CD4-positive, CD25-positive, alpha-beta regulatory T cell (primary cell): ENCODE measurements around the gene PSEN1. TPM values are rescaled to one million over a fixed set of nuclear protein-coding genes. Genes with fewer than 3 reads are reported as not detected.

Experiments
- ATAC-seq, 2 donors: fragments of 150-1000 bp; cut with Tn5 transposase; one replicate each; pipeline ENCODE4 v1.10.0; 2021; ENCODE audit warnings: low read depth in 2 of 2, moderate number of reproducible peaks in 2 of 2, moderate library complexity in 1 of 2
- DNase-seq, 3 donors: peaks; one replicate each; pipeline versions ENCODE4 v3.0.0 to v3.0.0-alpha.2; 2012 to 2022; ENCODE audit warnings: mixed read lengths in 1 of 3
- H3K27ac ChIP-seq: one replicate; pipeline ENCODE4 v1.7.0; 2013; ENCODE audit warnings: mild to moderate bottlenecking, low read length; ENCODE audit not compliant: insufficient read depth, poor library complexity, severe bottlenecking
- H3K27me3 ChIP-seq: one replicate; pipeline ENCODE4 v1.7.0; 2013; ENCODE audit warnings: low read length; ENCODE audit not compliant: control insufficient read depth, insufficient read depth
- H3K36me3 ChIP-seq: one replicate; pipeline ENCODE4 v1.7.0; 2013; ENCODE audit warnings: mild to moderate bottlenecking, low read length, moderate library complexity; ENCODE audit not compliant: control insufficient read depth, insufficient read depth
- H3K4me1 ChIP-seq: 2 replicates; pipeline ENCODE4 v1.7.0; 2013; ENCODE audit warnings: mild to moderate bottlenecking, low read length; ENCODE audit not compliant: insufficient read depth, control insufficient read depth, poor library complexity, severe bottlenecking
- H3K4me3 ChIP-seq: one replicate; pipeline ENCODE4 v1.7.0; 2013; ENCODE audit warnings: low read depth, mild to moderate bottlenecking, low read length, moderate library complexity
- H3K9me3 ChIP-seq, 2 experiments: 1 replicate in 1 of 2; 2 replicates in 1 of 2; pipeline ENCODE4 v1.7.0; 2013; ENCODE audit warnings: low read length in 2 of 2, mild to moderate bottlenecking in 1 of 2, moderate library complexity in 1 of 2; ENCODE audit not compliant: control insufficient read depth in 2 of 2
- H3K27ac Mint-ChIP-seq, 3 donors: one replicate each; pipeline ENCODE4 v1.8.0; 2020 to 2022; ENCODE audit warnings: mild to moderate bottlenecking in 3 of 3, mixed read lengths in 3 of 3, moderate library complexity in 2 of 3
- H3K27me3 Mint-ChIP-seq: one replicate; pipeline ENCODE4 v1.8.0; 2022; ENCODE audit warnings: mild to moderate bottlenecking, mixed read lengths
- H3K36me3 Mint-ChIP-seq: one replicate; pipeline ENCODE4 v1.8.0; 2020; ENCODE audit warnings: mixed read lengths
- H3K4me1 Mint-ChIP-seq, 4 donors: one replicate each; pipeline ENCODE4 v1.8.0; 2020 to 2022; ENCODE audit warnings: mixed read lengths in 4 of 4, mild to moderate bottlenecking in 1 of 4
- H3K4me3 Mint-ChIP-seq, 4 donors: one replicate each; pipeline ENCODE4 v1.8.0; 2020 to 2022; ENCODE audit warnings: mild to moderate bottlenecking in 4 of 4, mixed read lengths in 4 of 4, moderate library complexity in 3 of 4
- H3K9me3 Mint-ChIP-seq, 7 donors: one replicate each; pipeline ENCODE4 v1.8.0; 2020 to 2022; ENCODE audit warnings: mixed read lengths in 7 of 7, mild to moderate bottlenecking in 3 of 7, moderate library complexity in 2 of 7
- polyA plus RNA-seq, 4 donors: library from polyadenylated mRNA; unstranded; fragments of 300-500 nt; fragmentation: Illumina TruSeq; gene quantifications; one replicate each; pipeline ENCODE4 v1.2.3, GENCODE V29; 2021
- total RNA-seq: library from RNA; stranded (reverse); gene quantifications from one replicate; pipeline ENCODE4 v1.2.3, GENCODE V29; 2022

The PSEN1 gene
- total and polyA plus RNA-seq, 5 donors from 2014 or later, result 36.6 to 47.5 (median 44.0) TPM

DNA sequence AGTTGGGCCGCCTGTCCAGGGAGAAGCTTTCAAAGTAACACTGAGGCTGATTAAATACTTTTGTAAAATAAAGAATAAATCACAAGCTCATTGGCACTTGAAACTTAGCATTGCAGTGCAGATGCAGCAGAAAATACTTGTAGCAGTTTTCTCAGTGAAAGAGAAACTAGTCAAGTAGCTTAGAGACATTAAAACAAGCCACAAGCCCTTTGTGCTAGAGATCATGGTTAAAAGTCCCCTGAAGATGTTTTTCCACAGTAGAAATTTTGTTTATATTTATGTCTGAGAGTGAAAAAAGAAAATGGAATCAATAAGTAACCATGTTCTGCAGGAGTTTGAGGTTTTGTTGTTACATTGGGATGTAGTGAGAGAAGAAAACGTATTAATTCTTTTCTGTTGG is 5.9 kb downstream of the PSEN1 start:
- peaks cover 34% of the 10 kb centered on the region for H3K4me1 ChIP-seq
- DNase-seq (peak in 1 of 3 donors; percentile 47), ATAC-seq (no peak)
- H3K9me3 Mint-ChIP-seq, result no peaks in the 10 kb centered on the region
- no peaks in the 10 kb centered on the region for H3K36me3 ChIP-seq
- H3K4me3 ChIP-seq, result peak overlapping the region; percentile 44
- H3K27ac ChIP-seq, result no peak overlapping the region
- peak overlapping the region; percentile 14 to 65 (median 31) for H3K4me3 Mint-ChIP-seq
- no peaks in the 10 kb centered on the region for H3K27me3 ChIP-seq
- peak overlapping the region in 2 of 3 donors; percentile 65 to 69 for H3K27ac Mint-ChIP-seq
- H3K36me3 Mint-ChIP-seq, result peaks cover 17% of the 10 kb centered on the region
- H3K27me3 Mint-ChIP-seq, result no peaks in the 10 kb centered on the region
- peaks cover 35 to 61% (median 40%) of the 10 kb centered on the region in 4 donors for H3K4me1 Mint-ChIP-seq
- no peaks in the 10 kb centered on the region for H3K9me3 ChIP-seq

DNA sequence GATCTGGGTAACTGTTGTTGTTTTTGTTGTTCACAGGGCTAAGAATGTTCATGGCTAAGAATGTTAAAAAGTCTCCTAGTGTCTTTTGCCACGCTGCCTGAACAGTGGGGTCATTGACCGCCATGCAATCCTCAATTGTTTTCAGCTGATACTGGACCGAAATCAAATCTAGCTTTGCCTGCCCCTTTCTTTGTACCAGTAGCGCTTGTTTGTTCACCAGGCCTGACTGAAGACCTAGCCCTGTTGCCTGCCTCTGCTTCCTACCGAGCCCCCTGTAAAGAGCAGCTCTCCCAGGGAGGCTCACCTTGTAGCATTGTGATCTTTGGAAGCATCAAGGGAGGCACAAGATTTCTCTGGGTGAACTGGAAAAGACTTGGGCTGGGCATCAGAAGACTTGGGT is 6.7 kb downstream of the PSEN1 start:
- Histone ChIP-seq H3K27ac (no peak overlapping the region), H3K4me3 (peak overlapping the region; percentile 44), H3K4me1 (peaks cover 29% of the 10 kb centered on the region), H3K27me3 (no peaks in the 10 kb centered on the region), H3K36me3 (peaks cover 5% of the 10 kb centered on the region), H3K9me3 (no peaks in the 10 kb centered on the region)
- DNase-seq (no peak), ATAC-seq (no peak)
- no peaks in the 10 kb centered on the region for H3K27me3 Mint-ChIP-seq
- peak overlapping the region in 2 of 3 donors; percentile 65 to 69 for H3K27ac Mint-ChIP-seq
- H3K9me3 Mint-ChIP-seq, result no peaks in the 10 kb centered on the region
- H3K4me3 Mint-ChIP-seq, result peak overlapping the region in 3 of 4 donors; percentile 14 to 68 (median 29)
- peaks cover 31 to 56% (median 35%) of the 10 kb centered on the region in 4 donors for H3K4me1 Mint-ChIP-seq
- peaks cover 14% of the 10 kb centered on the region for H3K36me3 Mint-ChIP-seq

DNA sequence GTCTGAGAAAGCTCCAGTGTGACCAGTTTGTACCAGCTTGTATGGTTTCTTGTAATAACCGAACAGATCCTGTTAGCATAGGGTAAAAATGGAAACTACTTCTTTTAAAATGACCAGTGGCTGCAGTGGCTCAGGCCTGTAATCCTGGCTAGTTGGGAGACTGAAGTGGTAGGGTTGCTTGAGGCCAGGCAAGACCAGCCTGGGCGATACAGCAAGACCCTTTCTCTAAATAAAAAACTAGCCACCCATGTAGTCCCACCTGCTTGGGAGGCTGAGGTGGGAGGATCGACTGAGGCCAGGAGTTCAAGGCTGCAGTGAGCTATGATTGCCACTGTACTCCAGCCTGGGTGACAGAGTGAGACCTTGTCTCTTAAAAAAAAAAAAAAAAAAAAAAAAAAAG is 7.3 kb downstream of the PSEN1 start:
- H3K9me3 ChIP-seq, result no peaks in the 10 kb centered on the region
- H3K4me3 Mint-ChIP-seq, result peak overlapping the region in 3 of 4 donors; percentile 14 to 68 (median 29)
- no peak for ATAC-seq

DNA sequence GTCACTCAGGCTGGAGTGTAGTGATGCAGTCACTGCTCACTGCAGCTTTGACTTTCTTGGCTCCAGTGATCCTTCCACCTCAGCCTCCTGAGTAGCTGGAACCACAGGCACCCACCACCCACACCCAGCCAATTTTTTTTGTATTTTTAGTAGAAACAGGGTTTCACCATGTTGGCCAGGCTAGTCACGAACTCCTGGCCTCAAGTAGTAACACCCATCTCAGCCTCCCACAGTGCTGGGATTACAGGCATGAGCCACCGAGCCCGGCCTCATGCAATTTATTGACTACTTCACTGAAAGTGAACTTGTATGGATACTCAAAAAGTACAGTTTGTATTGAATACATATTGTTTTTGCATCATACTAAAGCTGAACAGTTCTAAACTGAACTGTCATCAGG is 9.1 kb downstream of the PSEN1 start:
- no peak overlapping the region for H3K4me3 Mint-ChIP-seq
- Histone ChIP-seq H3K36me3 (peaks cover 27% of the 10 kb centered on the region), H3K4me3 (no peak overlapping the region), H3K9me3 (no peaks in the 10 kb centered on the region), H3K27ac (no peak overlapping the region), H3K4me1 (peaks cover 28% of the 10 kb centered on the region), H3K27me3 (no peaks in the 10 kb centered on the region)
- DNase-seq, result no peak
- H3K9me3 Mint-ChIP-seq, result no peaks in the 10 kb centered on the region
- no peaks in the 10 kb centered on the region for H3K27me3 Mint-ChIP-seq
- no peak for ATAC-seq
- peaks cover 28 to 50% (median 36%) of the 10 kb centered on the region in 4 donors for H3K4me1 Mint-ChIP-seq
- peaks cover 25% of the 10 kb centered on the region for H3K36me3 Mint-ChIP-seq
- peak overlapping the region in 1 of 3 donors; percentile 47 for H3K27ac Mint-ChIP-seq

More for the DNA sequence above, 7.3 kb downstream of the PSEN1 start:
- H3K36me3 Mint-ChIP-seq, result peaks cover 19% of the 10 kb centered on the region
- no peaks in the 10 kb centered on the region for H3K9me3 Mint-ChIP-seq
- H3K27me3 Mint-ChIP-seq, result no peaks in the 10 kb centered on the region
- H3K4me3 ChIP-seq, result no peak overlapping the region
- peak overlapping the region; percentile 20 to 69 (median 42) for H3K27ac Mint-ChIP-seq
- no peak overlapping the region for H3K27ac ChIP-seq
- peaks cover 31 to 56% (median 37%) of the 10 kb centered on the region in 4 donors for H3K4me1 Mint-ChIP-seq
- peaks cover 10% of the 10 kb centered on the region for H3K36me3 ChIP-seq
- no peak for DNase-seq
- no peaks in the 10 kb centered on the region for H3K27me3 ChIP-seq
- peaks cover 29% of the 10 kb centered on the region for H3K4me1 ChIP-seq

DNA sequence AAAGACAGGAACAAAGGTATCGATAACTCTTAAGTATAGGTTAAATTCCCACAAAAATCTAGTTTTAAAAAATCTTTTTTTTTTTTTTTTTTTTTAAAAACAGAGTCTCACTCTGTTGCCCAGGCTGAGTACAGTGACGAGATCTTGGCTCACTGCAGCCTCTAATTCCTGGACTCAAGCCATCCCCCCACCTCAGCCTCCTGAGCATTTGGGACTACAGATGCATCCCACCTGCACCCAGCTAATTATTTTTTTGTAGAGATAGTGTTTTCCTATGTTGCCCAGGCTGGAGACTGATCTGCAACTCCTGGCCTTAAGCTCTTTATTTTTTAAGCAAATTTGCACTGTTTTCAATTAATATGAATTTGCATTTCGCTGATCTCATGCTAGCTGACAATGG is 9.8 kb downstream of the PSEN1 start:
- Histone ChIP-seq H3K36me3 (peaks cover 31% of the 10 kb centered on the region), H3K4me1 (peaks cover 21% of the 10 kb centered on the region), H3K4me3 (no peak overlapping the region), H3K27ac (no peak overlapping the region), H3K9me3 (no peaks in the 10 kb centered on the region), H3K27me3 (no peaks in the 10 kb centered on the region)
- Mint-ChIP-seq H3K27me3 (no peaks in the 10 kb centered on the region), H3K36me3 (peaks cover 22% of the 10 kb centered on the region), H3K4me1 (peaks cover 21 to 42% (median 29%) of the 10 kb centered on the region in 4 donors), H3K4me3 (peak overlapping the region in 1 of 4 donors; percentile 15), H3K9me3 (no peaks in the 10 kb centered on the region), H3K27ac (peak overlapping the region in 2 of 3 donors; percentile 61 to 76)
- ATAC-seq (no peak), DNase-seq (no peak)

DNA sequence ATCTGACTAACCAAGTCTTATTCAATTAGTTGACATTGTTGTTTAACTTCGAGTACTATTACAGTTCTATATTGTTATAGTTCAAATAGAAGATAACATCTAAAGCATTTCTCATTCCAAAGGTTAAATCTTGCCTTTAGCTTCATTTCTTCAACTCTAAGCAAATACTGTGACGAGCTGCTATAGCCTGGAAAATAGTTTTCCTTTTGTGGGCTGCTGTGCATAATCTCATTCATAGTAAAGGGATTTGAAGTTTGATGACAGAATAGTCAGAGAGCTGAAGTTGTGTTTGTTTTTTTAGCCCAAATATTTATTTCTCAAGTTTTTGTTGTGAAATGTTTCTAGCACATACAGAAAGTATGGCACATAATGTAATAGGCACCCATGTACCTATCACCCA is 13.4 kb downstream of the PSEN1 start:
- H3K27me3 ChIP-seq, result no peaks in the 10 kb centered on the region
- ATAC-seq (no peak), DNase-seq (no peak)
- H3K27ac Mint-ChIP-seq, result no peak overlapping the region
- H3K36me3 Mint-ChIP-seq, result peaks cover 23% of the 10 kb centered on the region
- peaks cover 7 to 15% (median 11%) of the 10 kb centered on the region in 4 donors for H3K4me1 Mint-ChIP-seq
- H3K27ac ChIP-seq, result no peak overlapping the region
- H3K9me3 Mint-ChIP-seq, result no peaks in the 10 kb centered on the region
- no peaks in the 10 kb centered on the region for H3K4me1 ChIP-seq
- H3K27me3 Mint-ChIP-seq, result no peaks in the 10 kb centered on the region
- H3K36me3 ChIP-seq, result peaks cover 51% of the 10 kb centered on the region
- no peak overlapping the region for H3K4me3 Mint-ChIP-seq
- no peak overlapping the region for H3K4me3 ChIP-seq
- no peaks in the 10 kb centered on the region for H3K9me3 ChIP-seq

GRCh38 chr14:73153272-73153671 is 17.0 kb downstream of the PSEN1 start:
- Mint-ChIP-seq H3K27me3 (no peaks in the 10 kb centered on the region), H3K27ac (no peak overlapping the region), H3K4me3 (no peak overlapping the region), H3K4me1 (peaks cover 0 to 15% (median 2%) of the 10 kb centered on the region in 4 donors), H3K36me3 (peaks cover 19% of the 10 kb centered on the region), H3K9me3 (peaks cover 0 to 1% (median 0%) of the 10 kb centered on the region in 7 donors)
- no peaks in the 10 kb centered on the region for H3K27me3 ChIP-seq
- no peak overlapping the region for H3K4me3 ChIP-seq
- no peaks in the 10 kb centered on the region for H3K4me1 ChIP-seq
- peaks cover 57% of the 10 kb centered on the region for H3K36me3 ChIP-seq
- DNase-seq, result no peak
- no peak for ATAC-seq
- H3K27ac ChIP-seq, result no peak overlapping the region
- H3K9me3 ChIP-seq, result no peaks in the 10 kb centered on the region

DNA sequence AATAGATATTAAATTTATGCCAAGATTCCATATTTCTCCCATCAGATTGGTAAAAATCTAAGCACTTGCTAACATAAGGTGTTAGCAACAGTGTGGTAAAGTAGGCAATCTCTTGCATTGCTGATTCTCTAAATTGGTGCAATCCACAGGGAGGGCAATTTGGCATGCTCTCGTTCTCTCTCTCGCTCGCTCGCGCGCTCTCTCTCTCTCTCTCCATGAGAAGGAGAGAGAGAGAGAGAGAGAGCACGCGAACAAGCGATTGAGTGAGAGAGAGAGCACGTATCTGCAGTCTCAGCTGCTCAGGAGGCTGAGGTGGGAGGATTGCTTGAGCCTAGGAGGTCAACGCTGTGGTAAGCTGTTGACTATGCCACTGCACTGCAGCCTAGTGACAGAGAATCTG is 25.9 kb downstream of the PSEN1 start:
- H3K36me3 Mint-ChIP-seq, result peaks cover 37% of the 10 kb centered on the region
- H3K27ac Mint-ChIP-seq, result no peak overlapping the region
- Histone ChIP-seq H3K4me3 (no peak overlapping the region), H3K4me1 (no peaks in the 10 kb centered on the region), H3K36me3 (peaks cover 64% of the 10 kb centered on the region), H3K27ac (no peak overlapping the region), H3K27me3 (no peaks in the 10 kb centered on the region), H3K9me3 (no peaks in the 10 kb centered on the region)
- DNase-seq (no peak), ATAC-seq (no peak)
- peaks cover 2 to 22% (median 5%) of the 10 kb centered on the region in 4 donors for H3K4me1 Mint-ChIP-seq
- peaks cover 0 to 1% (median 0%) of the 10 kb centered on the region in 7 donors for H3K9me3 Mint-ChIP-seq
- no peak overlapping the region for H3K4me3 Mint-ChIP-seq
- no peaks in the 10 kb centered on the region for H3K27me3 Mint-ChIP-seq
